Stimulated activated CD8-positive, alpha-beta memory T cell treated with anti-CD3 and anti-CD28 coated beads, Interleukin-2, amount 100 ng/mL, for 1 hour (primary cell): ENCODE results near the gene GIGYF1.
A peak's percentile ranks its signal among the peaks of the same experiment; 100 is the strongest.

Experiments used
- DNase-seq, 2 donors: peaks; one replicate each; pipeline ENCODE4 v3.0.0-alpha.2; 2020; ENCODE audit warnings: low read depth in 2 of 2

GIGYF1 gene

DNA sequence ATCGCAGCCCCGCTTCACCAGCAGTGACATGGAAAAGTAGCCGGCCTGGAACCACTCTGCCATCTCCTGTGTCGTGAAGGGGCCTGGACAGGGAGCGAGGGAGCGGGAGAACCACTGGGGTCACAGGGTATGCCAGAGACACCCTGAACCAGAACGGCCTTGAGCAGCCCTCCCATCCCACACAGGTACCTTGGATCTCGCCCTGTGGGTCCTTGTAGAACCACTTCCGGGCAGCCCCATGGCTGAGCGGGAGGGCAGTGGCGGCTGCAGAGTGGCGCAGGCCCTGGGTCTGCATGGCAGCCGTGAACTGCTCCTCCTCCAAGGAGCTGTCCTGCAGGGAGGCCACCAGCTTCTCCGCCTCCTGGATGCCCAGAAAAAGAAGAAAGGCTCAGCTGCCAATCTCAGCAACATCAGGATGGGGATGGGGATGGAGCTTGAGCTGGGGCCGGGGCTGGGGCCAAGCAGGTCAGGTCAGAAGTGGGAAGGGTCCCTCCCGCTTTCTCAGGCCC lies 9.5 kb downstream of the GIGYF1 start:
- DNase-seq: no peak

DNA sequence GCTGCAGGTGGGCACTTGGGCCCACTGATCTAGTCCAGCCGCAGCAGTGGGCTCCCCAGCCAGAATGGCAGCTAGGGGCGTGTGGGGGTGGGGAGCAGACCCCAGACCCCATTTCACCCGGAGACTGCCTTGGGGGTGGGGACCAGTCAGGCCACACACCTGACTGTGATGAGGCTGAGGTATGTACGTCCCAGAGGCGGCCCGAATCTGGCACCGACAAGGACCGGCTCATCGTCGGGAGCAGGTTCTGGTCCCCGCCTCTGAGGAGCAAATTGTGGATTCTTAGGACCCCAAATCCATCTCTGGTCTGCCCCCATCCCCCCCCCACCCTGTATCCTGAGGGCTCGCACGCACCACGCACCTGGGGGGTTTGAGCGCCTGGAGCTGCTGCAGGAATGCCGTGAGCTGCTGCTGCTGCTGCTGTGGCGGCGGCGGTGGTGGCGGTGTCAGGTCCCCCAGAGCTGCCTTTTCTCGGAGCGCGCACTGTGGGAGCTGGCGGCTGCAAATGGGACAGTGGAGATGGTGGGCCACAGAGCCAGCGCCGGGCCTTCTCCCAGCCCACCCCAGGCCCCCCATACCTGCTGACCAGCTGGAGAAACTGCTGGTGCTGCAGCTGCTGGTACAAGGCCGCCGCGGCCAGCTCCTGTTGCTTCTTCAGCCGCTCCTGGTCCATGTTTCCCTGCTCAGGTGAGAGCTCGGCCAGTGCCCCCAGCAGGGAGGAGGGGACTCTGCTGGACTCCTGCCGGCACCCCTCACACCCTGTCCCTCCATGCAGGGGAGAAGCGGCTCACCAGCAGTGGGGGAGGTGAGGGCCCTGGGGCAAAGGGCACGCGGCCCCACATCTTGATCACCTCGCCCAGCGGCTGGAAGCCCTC lies 10.2 kb downstream of the GIGYF1 start:
- no peak for DNase-seq

DNA sequence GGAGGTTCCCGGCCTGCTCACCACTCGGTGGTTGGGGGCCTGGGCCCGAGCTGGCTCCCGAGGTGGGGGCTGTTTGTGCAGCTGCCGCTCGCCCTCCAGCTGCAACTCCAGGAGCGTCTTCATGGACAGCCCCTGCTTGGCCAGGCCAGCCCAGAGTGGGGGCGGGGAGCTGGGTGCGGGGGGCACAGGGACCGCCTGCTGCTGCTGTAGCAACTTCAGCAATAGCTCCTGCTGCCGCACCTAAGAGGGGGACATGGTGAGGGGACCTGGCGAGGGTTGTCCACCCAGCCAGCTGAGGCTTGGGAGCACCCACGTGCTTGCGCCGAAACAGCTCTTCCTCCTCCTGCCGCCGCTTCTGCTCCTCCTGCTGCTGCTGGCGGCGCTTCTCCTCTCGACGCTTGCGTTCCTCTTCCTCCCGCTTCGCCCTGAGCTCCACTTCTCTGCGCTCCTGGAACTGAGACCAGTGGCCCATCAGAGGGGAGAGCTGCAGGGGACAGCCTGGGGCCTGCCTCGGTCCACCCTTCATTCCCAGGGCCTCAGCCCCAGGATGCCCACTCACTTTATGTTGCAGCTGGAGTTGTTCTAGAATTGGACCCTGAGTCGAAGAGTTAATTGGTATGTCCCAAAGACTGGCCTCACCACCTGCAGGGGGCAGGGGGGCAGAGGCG lies 10.9 kb downstream of the GIGYF1 start:
- DNase-seq: no peak

DNA sequence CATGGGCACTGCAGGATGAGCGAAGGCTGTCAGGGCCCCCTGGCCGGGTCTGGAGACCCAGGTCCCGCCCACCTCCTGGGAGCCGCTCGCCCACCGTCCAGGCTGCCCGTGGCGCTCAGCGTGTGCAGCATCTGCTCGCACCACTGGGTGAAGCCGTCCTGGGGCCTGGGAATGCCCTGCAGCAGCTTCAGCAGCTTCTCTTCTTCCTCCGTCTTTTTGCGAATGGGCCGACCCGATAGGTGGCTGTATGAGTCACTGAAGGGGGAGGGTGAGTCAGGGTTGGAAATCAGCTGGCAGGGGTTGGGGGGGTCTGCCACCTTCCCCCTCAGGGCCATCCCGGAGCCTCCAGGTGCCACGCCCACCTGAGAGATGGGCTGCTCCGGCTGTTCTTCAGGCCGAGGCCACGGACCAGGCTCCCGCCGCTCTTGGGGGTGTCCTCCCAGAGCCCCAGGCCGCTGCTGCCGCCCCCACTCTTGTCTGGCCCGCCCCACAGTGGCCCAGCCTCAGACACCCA lies 11.8 kb downstream of the GIGYF1 start:
- no peak for DNase-seq

DNA sequence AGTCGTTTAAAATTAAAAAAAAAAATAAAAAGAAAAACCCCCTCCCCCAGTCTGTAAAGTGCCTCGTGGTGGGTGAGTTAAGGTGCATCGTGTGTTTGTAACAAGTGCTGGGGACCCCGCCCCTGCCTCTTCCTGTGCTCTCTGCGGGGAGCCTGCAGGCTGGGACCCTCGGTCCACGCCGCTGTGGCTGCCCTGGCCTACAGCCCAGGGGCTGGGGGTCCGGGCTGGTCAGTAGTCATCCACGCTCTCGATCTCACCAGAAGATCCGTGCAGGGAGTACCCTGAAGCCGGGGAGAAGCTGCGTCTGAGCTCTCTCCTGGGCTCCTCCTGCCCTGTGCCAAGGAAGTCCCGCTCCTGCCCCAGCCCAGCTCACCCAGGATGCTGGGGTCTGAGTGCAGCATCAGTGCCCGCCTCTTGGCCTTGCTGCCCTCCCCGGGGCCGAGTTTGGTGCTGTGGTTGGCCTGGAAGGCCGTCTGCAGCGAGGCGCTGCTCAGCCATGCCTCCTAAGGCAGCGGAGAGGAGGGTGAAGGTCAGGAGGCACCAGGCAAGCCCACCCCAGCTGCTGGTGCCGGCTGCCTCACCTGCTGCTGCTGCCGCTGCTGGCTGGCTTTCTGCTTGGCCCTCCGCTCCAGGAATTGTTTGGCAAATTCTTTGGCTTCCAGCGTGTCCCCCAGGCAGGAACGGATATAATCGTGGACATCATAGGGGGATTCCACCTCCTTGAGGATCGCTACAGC lies 12.4 kb downstream of the GIGYF1 start:
- DNase-seq: no peak

DNA sequence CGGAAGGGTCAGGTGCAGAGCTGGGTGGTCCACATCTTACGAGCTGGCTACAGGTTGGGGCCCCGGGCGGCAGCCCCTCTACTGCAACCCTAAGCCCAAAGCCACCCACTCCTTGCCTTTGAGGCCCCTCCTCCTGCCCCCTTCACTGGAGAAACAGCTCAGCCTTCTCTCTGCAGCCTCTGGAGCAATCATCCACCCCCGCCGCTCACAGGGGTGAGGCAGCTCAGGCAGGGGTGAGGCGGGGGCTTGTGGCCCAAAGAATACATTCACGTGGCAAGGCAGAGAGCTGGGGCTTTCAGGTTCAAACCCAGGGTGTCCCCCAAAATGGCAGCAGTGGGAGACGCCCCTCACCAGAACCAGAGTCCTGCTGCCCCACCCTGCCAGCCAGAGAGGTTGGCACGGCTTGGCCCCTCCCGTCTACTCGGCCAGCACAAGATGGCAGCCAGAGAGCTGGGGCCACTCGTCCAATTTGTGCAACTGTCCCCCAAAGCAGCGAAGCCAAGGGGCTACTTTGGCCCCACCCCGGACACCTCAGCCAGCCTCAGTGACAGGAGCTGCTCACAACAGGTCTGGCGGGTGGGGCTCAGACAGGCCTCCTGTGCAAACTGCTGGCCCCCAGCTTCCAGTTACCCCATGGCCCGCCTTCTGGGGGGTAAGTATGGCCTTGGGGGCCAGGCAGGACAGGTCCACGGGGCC lies 13.3 kb downstream of the GIGYF1 start:
- no peak for DNase-seq

DNA sequence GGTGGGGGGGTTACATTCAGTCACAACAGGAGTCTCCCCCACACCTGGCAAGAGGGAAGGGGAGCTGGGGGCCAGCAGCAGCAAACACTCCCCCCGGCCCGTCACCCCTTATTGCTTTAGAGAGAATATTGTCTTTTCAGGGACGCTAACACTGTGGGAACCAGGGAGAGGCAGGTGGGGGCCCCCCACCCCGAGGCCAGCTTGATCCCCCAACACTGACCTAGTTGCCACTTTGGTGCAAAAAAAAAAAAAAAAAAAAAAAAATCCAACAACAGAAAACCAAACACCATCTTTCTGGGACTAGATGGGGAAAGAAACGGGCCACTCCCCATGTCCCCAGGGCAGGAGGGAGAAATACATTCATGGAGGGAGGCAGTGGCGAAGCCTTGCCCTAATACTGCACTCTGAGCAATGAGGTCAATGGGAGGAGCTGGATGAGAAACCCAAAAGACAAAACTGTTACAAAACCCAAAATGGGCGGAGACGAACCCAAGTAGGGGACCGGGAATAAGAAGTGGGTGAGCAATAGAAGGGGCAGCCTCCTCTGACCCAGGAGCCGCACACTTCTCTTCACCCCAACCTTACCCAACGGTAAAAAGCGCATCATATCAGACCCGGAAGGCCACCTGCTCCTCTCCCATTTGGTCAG lies 14.0 kb downstream of the GIGYF1 start:
- DNase-seq: no peak

DNA sequence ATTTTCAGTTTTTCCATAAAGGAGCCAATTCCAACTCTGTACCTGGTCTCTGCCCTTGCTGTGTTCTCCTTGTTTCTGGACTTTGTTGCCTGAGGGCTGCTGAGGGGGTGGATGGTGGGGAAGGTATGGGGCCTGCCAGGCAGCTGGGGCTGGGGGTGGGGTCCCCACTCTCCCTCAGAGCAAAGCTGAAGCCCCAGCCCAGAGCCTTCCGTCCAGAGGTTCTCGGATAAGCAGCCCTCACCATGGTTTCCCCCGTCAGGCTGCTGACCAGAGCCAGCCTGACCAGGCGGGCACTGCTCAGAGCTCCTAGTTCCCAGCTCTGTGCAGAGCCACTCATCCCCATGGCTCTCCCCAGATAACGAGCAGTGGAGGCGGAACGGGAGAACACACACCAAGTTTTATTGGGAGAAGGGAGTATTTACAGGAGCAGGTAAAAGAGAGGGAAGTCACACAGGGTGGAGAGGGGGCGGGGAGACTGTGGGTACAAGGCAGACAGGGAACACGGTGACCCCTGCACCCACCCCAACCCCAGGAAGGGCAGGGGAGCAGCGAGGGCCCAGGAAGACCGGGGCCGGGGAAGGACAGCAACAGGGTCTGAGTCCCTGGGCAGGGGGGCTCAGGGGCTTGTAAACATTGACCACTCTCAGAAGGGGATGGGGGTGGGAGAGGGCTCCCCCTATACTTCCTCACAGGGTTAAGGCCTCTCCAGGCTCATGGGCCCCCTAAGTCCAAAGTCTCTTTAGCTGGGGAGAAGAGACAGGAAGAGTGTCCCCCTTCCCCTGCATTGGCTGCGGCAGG lies 14.7 kb downstream of the GIGYF1 start:
- DNase-seq: no peak

DNA sequence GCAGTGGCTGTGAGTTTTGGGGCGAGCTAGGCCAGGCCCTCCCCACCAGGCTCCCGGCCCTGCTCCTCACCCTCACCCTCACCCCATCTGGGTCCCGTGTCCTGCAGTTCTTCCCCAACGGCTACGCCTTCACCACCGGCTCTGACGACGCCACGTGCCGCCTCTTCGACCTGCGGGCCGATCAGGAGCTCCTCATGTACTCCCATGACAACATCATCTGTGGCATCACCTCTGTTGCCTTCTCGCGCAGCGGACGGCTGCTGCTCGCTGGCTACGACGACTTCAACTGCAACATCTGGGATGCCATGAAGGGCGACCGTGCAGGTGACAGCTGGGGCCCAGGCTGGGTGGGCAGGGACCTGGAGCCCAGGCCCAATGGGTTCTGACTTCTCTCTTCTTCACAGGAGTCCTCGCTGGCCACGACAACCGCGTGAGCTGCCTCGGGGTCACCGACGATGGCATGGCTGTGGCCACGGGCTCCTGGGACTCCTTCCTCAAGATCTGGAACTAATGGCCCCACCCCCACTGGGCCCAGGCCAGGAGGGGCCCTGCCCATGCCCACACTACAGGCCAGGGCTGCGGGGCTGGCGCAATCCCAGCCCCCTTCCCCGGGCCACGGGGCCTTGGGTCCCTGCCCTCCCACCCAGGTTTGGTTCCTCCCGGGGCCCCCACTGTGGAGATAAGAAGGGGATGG lies 15.6 kb downstream of the GIGYF1 start:
- DNase-seq: no peak

DNA sequence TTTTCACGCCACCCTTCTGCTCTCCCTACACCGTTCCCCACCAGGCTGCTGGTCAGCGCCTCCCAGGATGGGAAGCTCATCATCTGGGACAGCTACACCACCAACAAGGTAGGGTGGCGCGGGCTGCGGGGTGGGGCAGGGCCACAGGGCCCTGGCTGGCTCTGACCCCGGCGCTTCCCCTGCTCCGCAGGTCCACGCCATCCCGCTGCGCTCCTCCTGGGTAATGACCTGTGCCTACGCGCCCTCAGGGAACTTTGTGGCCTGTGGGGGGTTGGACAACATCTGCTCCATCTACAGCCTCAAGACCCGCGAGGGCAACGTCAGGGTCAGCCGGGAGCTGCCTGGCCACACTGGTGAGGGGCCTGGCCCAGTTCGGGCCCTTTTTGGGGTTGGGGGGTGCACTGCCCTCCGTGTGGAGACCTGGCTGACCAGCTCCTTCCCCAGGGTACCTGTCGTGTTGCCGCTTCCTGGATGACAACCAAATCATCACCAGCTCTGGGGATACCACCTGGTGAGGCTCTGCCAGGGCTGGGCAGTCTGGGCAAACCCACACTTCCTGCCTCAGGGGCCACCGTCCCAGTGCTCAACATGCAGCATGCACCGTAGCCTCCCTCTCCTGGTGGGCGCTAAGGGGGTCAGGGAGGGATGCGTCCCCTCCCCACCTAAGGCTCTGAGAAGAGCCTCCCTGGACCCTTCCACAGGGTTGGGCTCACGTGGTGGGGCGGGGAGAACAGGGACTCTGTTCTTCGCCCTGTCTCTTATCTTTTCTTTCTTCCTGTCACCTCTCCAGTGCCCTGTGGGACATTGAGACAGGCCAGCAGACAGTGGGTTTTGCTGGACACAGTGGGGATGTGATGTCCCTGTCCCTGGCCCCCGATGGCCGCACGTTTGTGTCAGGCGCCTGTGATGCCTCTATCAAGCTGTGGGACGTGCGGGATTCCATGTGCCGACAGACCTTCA lies 16.5 kb downstream of the GIGYF1 start:
- DNase-seq: no peak

DNA sequence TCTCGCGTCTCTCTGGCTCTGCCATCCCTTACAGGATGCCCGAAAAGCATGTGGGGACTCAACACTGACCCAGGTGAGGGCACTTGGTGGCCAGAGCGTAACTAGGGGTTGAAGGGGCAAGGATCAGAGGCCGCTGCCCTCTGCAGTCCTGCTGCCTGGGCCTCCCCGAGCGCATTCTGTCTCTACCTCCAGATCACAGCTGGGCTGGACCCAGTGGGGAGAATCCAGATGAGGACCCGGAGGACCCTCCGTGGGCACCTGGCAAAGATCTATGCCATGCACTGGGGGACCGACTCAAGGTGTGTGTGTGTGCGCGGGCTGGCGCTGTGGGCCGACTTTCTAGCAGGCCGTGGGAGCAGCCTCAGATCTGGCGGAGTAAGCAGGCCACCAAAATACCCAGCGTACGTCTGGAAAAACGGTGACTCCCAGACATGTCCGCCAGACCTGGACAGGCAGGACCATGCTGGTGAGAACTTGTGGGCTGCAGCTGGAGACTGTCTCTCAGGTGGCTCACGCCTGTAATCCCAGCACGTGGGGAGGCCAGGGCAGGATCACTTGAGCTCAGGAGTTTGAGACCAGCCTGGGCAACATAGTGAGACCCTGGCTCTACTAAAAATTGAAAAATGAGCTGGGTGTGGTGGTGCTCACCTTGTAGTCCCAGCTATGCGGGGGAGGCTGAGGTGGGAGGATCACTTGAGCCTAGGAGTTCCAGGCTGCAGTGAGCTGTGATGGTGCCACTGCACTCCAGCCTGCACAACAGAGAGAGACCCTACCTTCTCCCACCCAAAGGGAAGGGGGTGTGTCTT lies 17.3 kb downstream of the GIGYF1 start:
- DNase-seq: no peak

DNA sequence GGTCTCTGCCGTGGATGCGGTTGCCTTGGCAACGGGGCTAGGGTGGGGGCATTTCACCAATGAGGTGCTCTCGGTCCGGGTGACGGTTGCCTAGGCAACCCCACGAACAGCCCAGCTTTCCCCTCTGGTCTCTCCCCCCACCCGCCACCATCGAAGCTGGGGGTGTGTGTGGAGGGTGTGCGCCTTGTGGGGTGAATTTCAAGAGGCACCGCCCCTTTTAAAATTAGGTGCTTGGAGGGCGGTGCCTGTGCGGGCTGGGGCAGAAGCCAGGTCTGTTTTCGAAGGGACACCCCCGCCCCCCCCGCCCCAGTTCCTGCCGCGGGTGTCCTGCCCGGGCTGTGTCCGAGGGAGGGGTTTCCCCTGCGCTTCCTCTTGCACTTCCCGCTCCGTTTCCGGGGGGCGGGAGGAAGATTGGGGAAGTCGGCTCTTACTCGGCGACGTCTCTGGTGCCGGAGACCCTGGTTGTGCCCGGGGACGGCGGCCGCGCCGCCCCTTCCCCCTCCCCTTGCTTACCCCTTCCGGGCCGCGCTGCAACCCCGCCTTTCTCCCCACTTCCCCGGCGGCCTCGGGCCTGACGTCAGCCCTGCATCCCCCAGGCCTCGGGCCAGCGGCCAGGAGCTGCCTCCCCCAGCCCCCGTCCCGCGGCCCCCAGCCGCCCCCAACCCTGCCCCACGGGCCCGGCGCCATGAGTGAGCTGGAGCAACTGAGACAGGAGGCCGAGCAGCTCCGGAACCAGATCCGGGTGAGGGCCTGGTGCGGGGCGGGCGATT lies 18.3 kb downstream of the GIGYF1 start:
- peak; percentile 70 to 72 for DNase-seq

DNA sequence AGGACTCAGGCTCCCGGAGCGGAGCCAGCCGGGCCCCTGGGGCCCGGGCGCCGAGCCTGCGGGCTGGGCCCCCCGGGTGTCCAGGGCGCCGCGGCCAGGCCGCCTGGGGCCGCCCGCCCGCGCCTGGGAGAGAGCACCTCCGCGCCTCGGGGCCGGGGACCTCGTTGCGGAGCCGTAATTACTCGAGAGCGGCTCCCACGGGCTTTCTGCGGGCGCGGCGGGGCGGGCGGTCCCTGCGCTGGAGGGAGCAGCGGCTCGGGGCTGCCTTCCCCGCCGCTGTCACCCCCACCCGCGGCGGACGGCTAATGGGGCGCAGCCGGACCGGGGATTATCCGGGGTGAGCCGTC lies 19.0 kb downstream of the GIGYF1 start:
- DNase-seq: no peak

DNA sequence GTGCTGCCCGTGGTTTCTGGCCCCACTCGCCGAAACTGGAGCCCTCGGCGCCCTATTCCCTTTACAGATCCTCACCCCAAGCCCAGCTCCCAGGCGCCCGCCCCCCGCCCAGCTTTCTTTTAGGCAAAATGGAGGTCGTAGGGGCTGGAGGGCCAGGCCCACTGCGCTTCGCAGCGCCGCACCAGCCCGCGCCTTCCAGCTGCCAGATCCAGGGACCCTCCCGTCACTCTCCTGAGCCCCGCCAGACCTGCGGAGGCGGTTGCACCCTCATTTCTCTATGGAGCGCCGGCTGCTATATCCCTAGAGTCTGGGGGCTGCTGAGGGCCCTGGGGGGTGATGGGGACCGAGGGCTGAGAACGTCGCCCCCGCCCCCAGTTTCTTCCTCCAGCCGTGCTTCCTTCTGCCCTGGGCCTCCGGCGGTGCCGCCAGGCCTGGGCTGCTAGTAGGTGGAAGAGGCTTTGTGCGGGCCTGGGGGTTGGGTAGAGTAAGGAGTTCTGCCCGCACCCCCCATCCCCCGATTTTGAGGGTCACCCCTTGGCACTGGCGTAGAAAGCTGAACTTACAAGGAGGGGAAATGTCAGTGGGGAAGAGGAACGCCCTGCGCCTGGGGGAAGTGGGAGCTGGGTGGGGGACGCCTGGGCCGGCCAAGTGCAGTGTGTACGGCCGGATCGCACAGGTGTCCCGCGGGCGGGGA lies 19.5 kb downstream of the GIGYF1 start:
- DNase-seq: no peak

DNA sequence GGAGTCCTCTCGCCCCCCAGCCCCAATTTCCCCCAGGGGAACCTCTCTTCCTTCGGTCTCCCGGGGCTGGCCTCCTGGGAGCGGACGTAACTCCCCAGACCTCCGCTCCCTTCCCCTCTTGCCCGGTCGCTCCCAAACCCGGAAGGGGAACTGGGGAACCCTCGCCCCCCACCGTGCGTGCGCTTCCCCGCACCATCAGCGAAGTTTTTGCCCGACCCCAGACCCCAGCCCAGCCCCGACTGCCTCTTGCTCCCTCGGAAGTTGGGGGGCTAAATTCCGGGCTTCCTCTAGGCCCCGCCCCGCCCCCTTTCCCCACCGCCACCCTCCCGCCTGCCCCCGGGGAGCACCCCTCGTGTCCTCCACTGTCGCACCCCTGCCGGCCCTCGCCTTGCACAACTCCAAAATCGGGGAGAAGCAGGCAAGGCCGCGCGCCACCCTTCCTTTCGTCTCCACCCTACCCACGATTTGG lies 20.1 kb downstream of the GIGYF1 start:
- peak in 1 of 2 donors; percentile 36 for DNase-seq

DNA sequence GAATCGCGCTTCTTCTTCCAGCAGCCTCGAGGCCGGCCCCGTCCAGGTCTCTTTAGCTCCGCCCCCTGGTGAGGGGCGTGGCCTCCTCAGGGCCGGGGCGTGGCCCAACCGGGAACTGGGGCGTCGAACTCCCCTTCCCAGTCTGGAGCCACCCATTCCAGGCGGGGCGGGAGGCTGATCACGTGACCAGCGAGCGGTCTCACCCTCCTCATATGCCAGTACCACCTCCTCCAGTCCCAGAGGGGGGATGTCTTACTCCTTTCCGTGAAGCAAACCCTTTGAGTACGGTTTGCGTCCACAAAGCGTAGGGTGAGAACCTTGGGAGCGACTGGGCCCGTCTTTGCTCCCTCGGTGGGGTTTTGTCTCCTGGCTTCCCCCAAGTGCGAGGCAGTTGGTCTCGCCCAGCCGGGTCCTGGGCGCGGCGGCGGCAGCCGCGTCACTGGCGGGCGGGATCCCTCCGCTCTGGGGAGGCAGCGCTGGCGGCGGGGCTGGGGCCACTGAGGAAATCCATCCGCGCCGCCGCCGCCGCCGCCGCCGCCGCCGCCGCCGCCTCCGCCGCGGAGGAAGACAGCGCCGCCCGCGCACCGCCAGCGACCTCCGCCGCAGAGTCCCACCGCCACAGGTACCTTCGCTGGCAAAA lies 20.6 kb downstream of the GIGYF1 start, which contains the start of gene GNB2:
TSS of gene GNB2 (plus strand) at position 439 of the 640 bp plus-strand sequence. CDS start 2,526 bp downstream, outside the sequence.
- peak; percentile 95 to 96 for DNase-seq
